GM12878 (cell line): ENCODE results near the gene AGAP1.

Experiments used
- CBFB ChIP-seq: IDR thresholded peaks from 2 replicates; pipeline ENCODE4 v1.6.1; 2016; ENCODE audit warnings: antibody characterized with exemption, low read depth
- CHD2 ChIP-seq: IDR thresholded peaks from 2 replicates; pipeline ENCODE4 v1.6.1; 2011; ENCODE audit warnings: low read depth, low read length, improper control_type of control experiment, borderline replicate concordance
- POLR2AphosphoS5 ChIP-seq: IDR thresholded peaks from 2 replicates; pipeline ENCODE4 v1.6.1; 2011; ENCODE audit warnings: mild to moderate bottlenecking, low read length, inconsistent platforms
- SMC3 ChIP-seq: IDR thresholded peaks from 2 replicates; pipeline ENCODE4 v1.6.1; 2011; ENCODE audit warnings: low read length, improper control_type of control experiment, borderline replicate concordance
- SUZ12 ChIP-seq: fragments of 200-600 bp; sonication (generic); IDR thresholded peaks from one replicate; pipeline ENCODE4 v1.6.1; 2018; ENCODE audit warnings: antibody characterized with exemption, mild to moderate bottlenecking; ENCODE audit not compliant: unreplicated experiment
- YY1 ChIP-seq: IDR thresholded peaks from 2 replicates; pipeline ENCODE4 v1.6.1; 2011; ENCODE audit warnings: low read depth, mild to moderate bottlenecking, low read length
- ZNF274 ChIP-seq: IDR thresholded peaks from one replicate; pipeline ENCODE4 v1.8.0; 2011; ENCODE audit not compliant: insufficient read length, insufficient read depth
- ZZZ3 ChIP-seq: IDR thresholded peaks from 2 replicates; pipeline ENCODE4 v1.6.1; 2011; ENCODE audit warnings: low read depth; ENCODE audit not compliant: control insufficient read depth, insufficient read length
- TF ChIP-seq, protein P1 (sequence below), 3 experiments: IDR thresholded peaks in 2 of 3; conservative IDR thresholded peaks in 1 of 3; 2 replicates each; pipeline ENCODE4 v1.5.1; 2011; ENCODE audit warnings: low read depth in 3 of 3, low read length in 3 of 3, mild to moderate bottlenecking in 3 of 3, control low read depth in 2 of 3, moderate library complexity in 2 of 3, inconsistent platforms in 1 of 3, mixed read lengths in 1 of 3; ENCODE audit not compliant: control insufficient read depth in 2 of 3, insufficient read depth in 1 of 3; ENCODE audit errors: extremely low read depth in 1 of 3
- TF ChIP-seq, protein P2 (sequence below): fragments of 450-650 bp; IDR thresholded peaks from 2 replicates; pipeline ENCODE4 v1.6.1; 2017; ENCODE audit warnings: mild to moderate bottlenecking

DNA sequence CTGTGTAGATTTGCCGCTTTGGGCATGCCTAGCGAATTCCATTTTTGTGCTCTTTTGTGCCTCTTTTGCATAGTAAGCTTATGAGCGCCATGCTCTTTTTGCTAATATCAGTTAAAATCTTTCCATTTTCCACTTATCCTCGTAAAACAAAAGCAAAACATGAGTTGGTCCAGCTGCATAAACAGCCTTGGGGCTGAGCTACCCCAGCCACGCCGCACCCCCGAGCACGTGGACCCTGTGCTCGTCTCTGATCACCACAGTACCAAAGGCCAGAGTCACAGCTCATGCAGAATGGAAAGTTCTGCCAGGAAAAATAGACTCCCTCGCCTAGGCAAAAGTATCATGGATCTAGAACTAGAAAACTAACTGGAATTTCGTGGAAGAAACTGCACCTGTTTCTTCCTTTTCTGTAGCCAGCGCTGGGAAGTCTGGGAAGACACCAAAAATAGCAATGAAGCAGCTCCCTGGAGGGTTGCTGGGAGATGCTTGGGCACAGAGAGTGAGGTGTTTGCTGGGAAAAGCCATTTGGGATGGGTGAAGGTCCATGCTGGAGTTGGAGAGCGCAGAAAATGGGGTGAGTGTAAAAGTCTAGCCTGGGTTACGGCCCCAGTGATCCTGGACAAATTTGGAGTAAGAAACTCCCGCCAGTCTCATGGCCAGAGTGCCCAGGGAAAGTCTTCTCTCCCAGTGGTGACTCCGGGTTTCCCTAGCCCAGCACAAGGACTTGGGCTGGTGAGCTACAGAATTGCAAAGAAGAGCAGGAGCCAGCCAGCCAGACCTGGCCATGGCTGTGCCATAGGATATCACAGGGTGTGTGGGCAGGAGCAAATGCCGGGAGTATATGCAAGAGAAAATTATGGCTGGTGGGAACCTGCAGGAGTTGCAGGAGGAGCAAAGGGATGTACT, 456.0 kb downstream of the AGAP1 start:
- TF ChIP-seq, protein P1, sequence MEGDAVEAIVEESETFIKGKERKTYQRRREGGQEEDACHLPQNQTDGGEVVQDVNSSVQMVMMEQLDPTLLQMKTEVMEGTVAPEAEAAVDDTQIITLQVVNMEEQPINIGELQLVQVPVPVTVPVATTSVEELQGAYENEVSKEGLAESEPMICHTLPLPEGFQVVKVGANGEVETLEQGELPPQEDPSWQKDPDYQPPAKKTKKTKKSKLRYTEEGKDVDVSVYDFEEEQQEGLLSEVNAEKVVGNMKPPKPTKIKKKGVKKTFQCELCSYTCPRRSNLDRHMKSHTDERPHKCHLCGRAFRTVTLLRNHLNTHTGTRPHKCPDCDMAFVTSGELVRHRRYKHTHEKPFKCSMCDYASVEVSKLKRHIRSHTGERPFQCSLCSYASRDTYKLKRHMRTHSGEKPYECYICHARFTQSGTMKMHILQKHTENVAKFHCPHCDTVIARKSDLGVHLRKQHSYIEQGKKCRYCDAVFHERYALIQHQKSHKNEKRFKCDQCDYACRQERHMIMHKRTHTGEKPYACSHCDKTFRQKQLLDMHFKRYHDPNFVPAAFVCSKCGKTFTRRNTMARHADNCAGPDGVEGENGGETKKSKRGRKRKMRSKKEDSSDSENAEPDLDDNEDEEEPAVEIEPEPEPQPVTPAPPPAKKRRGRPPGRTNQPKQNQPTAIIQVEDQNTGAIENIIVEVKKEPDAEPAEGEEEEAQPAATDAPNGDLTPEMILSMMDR (IDR thresholded peaks at IDR 0.05 in 2 of 3, conservative IDR thresholded peaks at IDR 0.05 in 1 of 3; ENCODE audit: control insufficient read depth in 2 of 3, extremely low read depth in 1 of 3, insufficient read depth in 1 of 3, low read depth in 3 of 3, low read length in 3 of 3) = no peak
- no peak for TF ChIP-seq CBFB
- TF ChIP-seq ZZZ3 = no peak
- no peak for TF ChIP-seq YY1
- TF ChIP-seq, protein P2, sequence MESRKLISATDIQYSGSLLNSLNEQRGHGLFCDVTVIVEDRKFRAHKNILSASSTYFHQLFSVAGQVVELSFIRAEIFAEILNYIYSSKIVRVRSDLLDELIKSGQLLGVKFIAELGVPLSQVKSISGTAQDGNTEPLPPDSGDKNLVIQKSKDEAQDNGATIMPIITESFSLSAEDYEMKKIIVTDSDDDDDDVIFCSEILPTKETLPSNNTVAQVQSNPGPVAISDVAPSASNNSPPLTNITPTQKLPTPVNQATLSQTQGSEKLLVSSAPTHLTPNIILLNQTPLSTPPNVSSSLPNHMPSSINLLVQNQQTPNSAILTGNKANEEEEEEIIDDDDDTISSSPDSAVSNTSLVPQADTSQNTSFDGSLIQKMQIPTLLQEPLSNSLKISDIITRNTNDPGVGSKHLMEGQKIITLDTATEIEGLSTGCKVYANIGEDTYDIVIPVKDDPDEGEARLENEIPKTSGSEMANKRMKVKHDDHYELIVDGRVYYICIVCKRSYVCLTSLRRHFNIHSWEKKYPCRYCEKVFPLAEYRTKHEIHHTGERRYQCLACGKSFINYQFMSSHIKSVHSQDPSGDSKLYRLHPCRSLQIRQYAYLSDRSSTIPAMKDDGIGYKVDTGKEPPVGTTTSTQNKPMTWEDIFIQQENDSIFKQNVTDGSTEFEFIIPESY = no peak
- no peak for TF ChIP-seq SMC3
- no peak for TF ChIP-seq CHD2
- no peak for TF ChIP-seq ZNF274
- no peak for TF ChIP-seq POLR2AphosphoS5
- TF ChIP-seq SUZ12 = no peak
